H9 (cell line): Measurements from ENCODE around the gene CDH4. TPM values are rescaled to one million over a fixed set of nuclear protein-coding genes. Genes with fewer than 3 reads are reported as not detected.

Experiments
- DNase-seq: peaks from one replicate; pipeline ENCODE4 v3.0.0-alpha.2; 2017
- H2AFZ ChIP-seq: one replicate; pipeline ENCODE4 v1.6.1; 2013; ENCODE audit warnings: mild to moderate bottlenecking, low read length, control low read depth, moderate library complexity
- H2AK5ac ChIP-seq: 2 replicates; pipeline ENCODE4 v1.6.1; 2013; ENCODE audit warnings: low read length, control low read depth, mixed read lengths; ENCODE audit not compliant: insufficient read length
- H2BK120ac ChIP-seq: one replicate; pipeline ENCODE4 v1.6.1; 2013; ENCODE audit warnings: low read depth, mild to moderate bottlenecking, low read length, control low read depth, inconsistent platforms; ENCODE audit not compliant: poor library complexity, severe bottlenecking
- H2BK12ac ChIP-seq: 2 replicates; pipeline ENCODE4 v1.6.1; 2013; ENCODE audit warnings: low read length, control low read depth, mixed read lengths, low read depth; ENCODE audit not compliant: insufficient read length
- H2BK15ac ChIP-seq: 2 replicates; pipeline ENCODE4 v1.6.1; 2013; ENCODE audit warnings: low read depth, low read length, control low read depth
- H2BK20ac ChIP-seq: one replicate; pipeline ENCODE4 v1.6.1; 2013; ENCODE audit warnings: low read depth, mild to moderate bottlenecking, low read length, control low read depth, inconsistent platforms; ENCODE audit not compliant: poor library complexity, severe bottlenecking
- H2BK5ac ChIP-seq: 2 replicates; pipeline ENCODE4 v1.6.1; 2013; ENCODE audit warnings: low read length, control low read depth, mixed read lengths; ENCODE audit not compliant: insufficient read length
- H3K14ac ChIP-seq: 2 replicates; pipeline ENCODE4 v1.6.1; 2013; ENCODE audit warnings: low read length, control low read depth; ENCODE audit not compliant: insufficient read depth
- H3K18ac ChIP-seq: 2 replicates; pipeline ENCODE4 v1.6.1; 2013; ENCODE audit warnings: low read depth, mild to moderate bottlenecking, mixed read lengths, low read length, control low read depth; ENCODE audit not compliant: insufficient read length
- H3K23ac ChIP-seq: 2 replicates; pipeline ENCODE4 v1.6.1; 2013; ENCODE audit warnings: low read length, control low read depth, mixed read lengths, low read depth; ENCODE audit not compliant: insufficient read length
- H3K23me2 ChIP-seq: 2 replicates; pipeline ENCODE4 v1.6.1; 2013; ENCODE audit warnings: low read depth, mild to moderate bottlenecking, mixed read lengths, low read length, control low read depth; ENCODE audit not compliant: insufficient read length, poor library complexity, severe bottlenecking
- H3K27ac ChIP-seq: 2 replicates; pipeline ENCODE4 v1.5.1; 2013; ENCODE audit warnings: low read length, control low read depth, mixed read lengths, low read depth; ENCODE audit not compliant: insufficient read length
- H3K27me3 ChIP-seq: 2 replicates; pipeline ENCODE4 v1.6.1; 2013; ENCODE audit warnings: low read length, control low read depth, inconsistent platforms; ENCODE audit not compliant: insufficient read depth
- H3K4ac ChIP-seq: 2 replicates; pipeline ENCODE4 v1.6.1; 2013; ENCODE audit warnings: low read depth, mild to moderate bottlenecking, control low read depth, inconsistent platforms, low read length, moderate library complexity
- H3K4me1 ChIP-seq: 2 replicates; pipeline ENCODE4 v1.6.1; 2013; ENCODE audit warnings: low read length, control low read depth, inconsistent platforms; ENCODE audit not compliant: insufficient read depth
- H3K4me2 ChIP-seq: 2 replicates; pipeline ENCODE4 v1.6.1; 2013; ENCODE audit warnings: low read length, control low read depth, mixed read lengths; ENCODE audit not compliant: insufficient read length, insufficient read depth
- H3K56ac ChIP-seq: 2 replicates; pipeline ENCODE4 v1.6.1; 2013; ENCODE audit warnings: low read depth, mild to moderate bottlenecking, mixed read lengths, low read length, control low read depth; ENCODE audit not compliant: insufficient read length
- H3K79me1 ChIP-seq: 2 replicates; pipeline ENCODE4 v1.6.1; 2013; ENCODE audit warnings: low read depth, mild to moderate bottlenecking, moderate library complexity, low read length, control low read depth, inconsistent platforms; ENCODE audit not compliant: insufficient read depth, poor library complexity, severe bottlenecking
- H3K79me2 ChIP-seq: 2 replicates; pipeline ENCODE4 v1.6.1; 2013; ENCODE audit warnings: low read length, control low read depth, inconsistent platforms; ENCODE audit not compliant: insufficient read depth
- H3K9ac ChIP-seq: 2 replicates; pipeline ENCODE4 v1.6.1; 2013; ENCODE audit warnings: low read length, control low read depth, mixed read lengths; ENCODE audit not compliant: insufficient read length; ENCODE audit errors: extremely low read depth
- H3K9me3 ChIP-seq: one replicate; pipeline ENCODE4 v1.6.1; 2013; ENCODE audit warnings: low read depth, low read length, inconsistent platforms; ENCODE audit not compliant: control insufficient read depth
- H3T11ph ChIP-seq: one replicate; pipeline ENCODE4 v1.6.1; 2013; ENCODE audit warnings: mild to moderate bottlenecking, low read length, control low read depth, inconsistent platforms
- H4K20me1 ChIP-seq: one replicate; pipeline ENCODE4 v1.6.1; 2013; ENCODE audit not compliant: control insufficient read depth, insufficient read length, insufficient read depth
- H4K5ac ChIP-seq: 2 replicates; pipeline ENCODE4 v1.6.1; 2013; ENCODE audit warnings: low read depth, mild to moderate bottlenecking, mixed read lengths, low read length, control low read depth; ENCODE audit not compliant: insufficient read length
- H4K8ac ChIP-seq: replicated peaks from 2 replicates; pipeline ENCODE4 v1.6.1; 2013; ENCODE audit warnings: low read length, control low read depth, mixed read lengths, low read depth; ENCODE audit not compliant: insufficient read length
- H4K91ac ChIP-seq: 2 replicates; pipeline ENCODE4 v1.6.1; 2013; ENCODE audit warnings: low read depth, mild to moderate bottlenecking, moderate library complexity, mixed read lengths, low read length, control low read depth; ENCODE audit not compliant: insufficient read length
- H3K27ac Mint-ChIP-seq, 3 experiments: 2 replicates in 2 of 3; 3 replicates in 1 of 3; pipeline ENCODE4 v1.8.0; 2020 to 2021; ENCODE audit warnings: mixed read lengths in 3 of 3, mild to moderate bottlenecking in 1 of 3, moderate library complexity in 1 of 3
- H3K27me3 Mint-ChIP-seq: 2 replicates; pipeline ENCODE4 v1.8.0; 2021; ENCODE audit warnings: low read depth, mild to moderate bottlenecking, moderate library complexity, mixed read lengths
- H3K36me3 Mint-ChIP-seq, 3 experiments: 2 replicates in 2 of 3; 3 replicates in 1 of 3; pipeline ENCODE4 v1.8.0; 2020 to 2021; ENCODE audit warnings: low read depth in 3 of 3, mixed read lengths in 3 of 3; ENCODE audit not compliant: insufficient read depth in 1 of 3
- H3K4me1 Mint-ChIP-seq, 2 experiments: 2 replicates each; pipeline ENCODE4 v1.8.0; 2020; ENCODE audit warnings: mixed read lengths in 2 of 2
- H3K4me3 Mint-ChIP-seq, 2 experiments: 2 replicates in 1 of 2; 3 replicates in 1 of 2; pipeline ENCODE4 v1.8.0; 2020 to 2021; ENCODE audit warnings: mild to moderate bottlenecking in 2 of 2, mixed read lengths in 2 of 2, moderate library complexity in 1 of 2
- H3K9me3 Mint-ChIP-seq, 2 experiments: 2 replicates in 1 of 2; 3 replicates in 1 of 2; pipeline ENCODE4 v1.8.0; 2020; ENCODE audit warnings: mild to moderate bottlenecking in 2 of 2, mixed read lengths in 2 of 2, moderate library complexity in 1 of 2
- CTCF ChIP-seq: fragments of 200-600 bp; sonication (generic); conservative IDR thresholded peaks from 3 replicates; pipeline ENCODE4 v1.8.0; 2021; ENCODE audit warnings: antibody characterized with exemption, mild to moderate bottlenecking
- WGBS: extraction: QIAGEN DNeasy Blood & Tissue Kit; methylation state at CpG from one replicate; pipeline ENCODE4 v1.1.7; 2013; ENCODE audit warnings: missing lambda C conversion rate, low lambda C conversion rate, mixed read lengths; ENCODE audit not compliant: insufficient read length; ENCODE audit errors: extremely low coverage; 5-methylcytosine and 5-hydroxymethylcytosine counted together
- total RNA-seq: library from RNA; stranded (reverse); gene quantifications from 2 replicates; pipeline ENCODE4 v1.2.1, GENCODE V29; 2021

Gene CDH4
- total RNA-seq, 1 experiment from 2014 or later = 3.0 TPM

- H3K23ac ChIP-seq = no peak overlapping the region
- no peak overlapping the region for H2BK15ac ChIP-seq
- H3K9me3 Mint-ChIP-seq = no peaks in the 10 kb centered on the region
- H3K36me3 Mint-ChIP-seq = no peaks in the 10 kb centered on the region; a peak in 1 of 7 replicates
- peak overlapping the region in 2 of 3 experiments; percentile 83 to 97; a peak in 5 of 7 replicates for H3K27ac Mint-ChIP-seq
- H3T11ph ChIP-seq = no peak overlapping the region
- no peak overlapping the region for H3K9ac ChIP-seq
- H3K56ac ChIP-seq = no peak overlapping the region
- no peak for DNase-seq
- no peak overlapping the region for H4K5ac ChIP-seq
- no peak overlapping the region for H3K27ac ChIP-seq
- H3K27me3 Mint-ChIP-seq = peaks cover 3% of the 10 kb centered on the region; the same call in 1 of the 2 replicates
- no peaks in the 10 kb centered on the region for H3K79me2 ChIP-seq
- H4K91ac ChIP-seq = no peak overlapping the region
- no peak overlapping the region for H3K18ac ChIP-seq
- no peak overlapping the region for H2BK5ac ChIP-seq
- no peaks in the 10 kb centered on the region for H3K23me2 ChIP-seq
- no peaks in the 10 kb centered on the region for H4K20me1 ChIP-seq
- H3K79me1 ChIP-seq = no peaks in the 10 kb centered on the region
- H2AK5ac ChIP-seq = no peak overlapping the region
- no peak overlapping the region; a peak in 1 of 5 replicates for H3K4me3 Mint-ChIP-seq
- no peaks in the 10 kb centered on the region for H3K9me3 ChIP-seq
- H2BK12ac ChIP-seq = no peak overlapping the region
- no peak for TF ChIP-seq CTCF
- no peak overlapping the region for H3K4ac ChIP-seq
- no CpG with 5 or more reads among the region's 14 CpGs for WGBS
- no peaks in the 10 kb centered on the region for H3K27me3 ChIP-seq
- H3K14ac ChIP-seq = no peak overlapping the region
- H3K4me1 Mint-ChIP-seq = peaks cover 52% of the 10 kb centered on the region in 2 experiments
- H3K4me2 ChIP-seq = no peak overlapping the region
- no peak overlapping the region for H2BK120ac ChIP-seq
- H2AFZ ChIP-seq = no peak overlapping the region
- H4K8ac ChIP-seq = no peak overlapping the region
- peaks cover 26% of the 10 kb centered on the region; the same call in 1 of the 2 replicates for H3K4me1 ChIP-seq
- H2BK20ac ChIP-seq = no peak overlapping the region
Measured at GRCh38 chr20:61440548-61441055, 188.5 kb downstream of the CDH4 start.
